H1 (cell line): Measurements from ENCODE around the gene PTCH2. TPM values are rescaled to one million over a fixed set of nuclear protein-coding genes. Genes with fewer than 3 reads are reported as not detected.

Source experiments
- CTCF ChIA-PET: fragments of 300-600 bp; sonication (Branson Sonifier 250); formaldehyde crosslinking; loops from one replicate; lab custom pipeline; 2021; ENCODE audit not compliant: partially characterized antibody; lab: Charles Lee
- POLR2A ChIA-PET: fragments of 300-600 bp; sonication (Branson Sonifier 250); formaldehyde crosslinking; loops from one replicate; lab custom pipeline; 2021; ENCODE audit warnings: inconsistent platforms; ENCODE audit not compliant: partially characterized antibody; lab: Charles Lee
- DNase-seq, 2 experiments: peaks; one replicate each; pipeline versions ENCODE4 v3.0.0 to v3.0.0-alpha.2; 2010 to 2022; ENCODE audit warnings: low spot score in 2 of 2, low read depth in 1 of 2, mixed read lengths in 1 of 2
- FAIRE-seq: peaks from 2 replicates; lab custom pipeline; 2011; peaks lifted over from hg19 to GRCh38; lab: Jason Lieb, UNC
- H2AFZ ChIP-seq: 2 replicates; pipeline ENCODE4 v1.8.1; 2012; ENCODE audit warnings: low read length, inconsistent platforms
- H2AK5ac ChIP-seq: 2 replicates; pipeline ENCODE4 v1.6.1; 2013; ENCODE audit warnings: low read depth, low read length
- H2BK120ac ChIP-seq: replicated peaks from 2 replicates; pipeline ENCODE3; 2013; ENCODE audit warnings: low read depth, low read length, inconsistent platforms
- H2BK12ac ChIP-seq: 2 replicates; pipeline ENCODE4 v1.6.1; 2013; ENCODE audit warnings: low read depth, low read length
- H2BK15ac ChIP-seq: 2 replicates; pipeline ENCODE4 v1.6.1; 2013; ENCODE audit warnings: low read length
- H2BK20ac ChIP-seq: 2 replicates; pipeline ENCODE4 v1.6.1; 2013; ENCODE audit warnings: low read length
- H2BK5ac ChIP-seq: 2 replicates; pipeline ENCODE4 v1.6.1; 2013; ENCODE audit warnings: low read depth, low read length
- H3K14ac ChIP-seq: 2 replicates; pipeline ENCODE4 v1.6.1; 2013; ENCODE audit warnings: inconsistent platforms; ENCODE audit not compliant: insufficient read length
- H3K18ac ChIP-seq: 2 replicates; pipeline ENCODE4 v1.6.1; 2013; ENCODE audit warnings: low read length; ENCODE audit errors: extremely low read depth
- H3K23ac ChIP-seq: 2 replicates; pipeline ENCODE4 v1.6.1; 2013; ENCODE audit warnings: inconsistent platforms; ENCODE audit not compliant: insufficient read length
- H3K23me2 ChIP-seq: 2 replicates; pipeline ENCODE4 v1.6.1; 2013; ENCODE audit warnings: low read depth, low read length
- H3K27ac ChIP-seq: 2 replicates; pipeline ENCODE4 v1.6.1; 2011; ENCODE audit warnings: low read depth, low read length, inconsistent platforms
- H3K27me3 ChIP-seq, 4 experiments: replicated peaks in 1 of 4; 1 replicate in 1 of 4; 2 replicates in 3 of 4; pipeline versions ENCODE4 v1.6.1 to v1.8.1; 2011 to 2013; ENCODE audit warnings: low read length in 3 of 4, mild to moderate bottlenecking in 3 of 4, inconsistent platforms in 2 of 4, mixed read lengths in 2 of 4, moderate library complexity in 1 of 4; ENCODE audit not compliant: control insufficient read depth in 3 of 4, insufficient read depth in 3 of 4; ENCODE audit errors: extremely low read depth in 1 of 4
- H3K36me3 ChIP-seq, 4 experiments: 2 replicates each; pipeline versions ENCODE4 v1.6.1 to v1.8.1; 2011 to 2013; ENCODE audit warnings: mild to moderate bottlenecking in 4 of 4, low read length in 3 of 4, moderate library complexity in 2 of 4, control low read depth in 1 of 4, inconsistent platforms in 1 of 4; ENCODE audit not compliant: insufficient read depth in 4 of 4, control insufficient read depth in 2 of 4
- H3K4ac ChIP-seq: replicated peaks from 2 replicates; pipeline ENCODE3; 2013; ENCODE audit warnings: low read length, low read depth, mixed read lengths, inconsistent platforms; ENCODE audit not compliant: insufficient read length
- H3K4me1 ChIP-seq, 4 experiments: replicated peaks in 1 of 4; 1 replicate in 1 of 4; 2 replicates in 3 of 4; pipeline versions ENCODE4 v1.6.1 to v1.8.1; 2011 to 2013; ENCODE audit warnings: low read length in 3 of 4, inconsistent platforms in 2 of 4, mixed read lengths in 1 of 4; ENCODE audit not compliant: insufficient read depth in 4 of 4, control insufficient read depth in 3 of 4
- H3K4me2 ChIP-seq, 2 experiments: 2 replicates each; pipeline versions ENCODE4 v1.6.1 to v1.8.1; 2011 to 2013; ENCODE audit warnings: low read depth in 2 of 2, low read length in 2 of 2, control low read depth in 1 of 2, inconsistent platforms in 1 of 2, mild to moderate bottlenecking in 1 of 2; ENCODE audit not compliant: insufficient read depth in 1 of 2
- H3K4me3 ChIP-seq, 4 experiments: fragments of 200-600, 300-600 bp in 1 of 4; sonication (generic), shearing (Covaris generic), sonication (Bioruptor Twin) in 1 of 4; 2 replicates each; pipeline versions ENCODE4 v1.5.1 to v1.8.1; 2011 to 2016; ENCODE audit warnings: low read length in 4 of 4, low read depth in 3 of 4, control low read depth in 2 of 4, inconsistent platforms in 2 of 4, mild to moderate bottlenecking in 2 of 4, mixed read lengths in 1 of 4, moderate library complexity in 1 of 4; ENCODE audit not compliant: insufficient read depth in 2 of 4; ENCODE audit errors: extremely low read depth in 1 of 4
- H3K56ac ChIP-seq: replicated peaks from 2 replicates; pipeline ENCODE3; 2013; ENCODE audit warnings: low read depth, mild to moderate bottlenecking, mixed read lengths, low read length, inconsistent platforms; ENCODE audit not compliant: insufficient read length
- H3K79me1 ChIP-seq: 2 replicates; pipeline ENCODE4 v1.6.1; 2013; ENCODE audit warnings: low read depth, low read length, control low read depth
- H3K79me2 ChIP-seq, 2 experiments: 2 replicates each; pipeline versions ENCODE4 v1.6.1 to v1.8.1; 2012 to 2013; ENCODE audit warnings: low read length in 2 of 2, mild to moderate bottlenecking in 2 of 2, inconsistent platforms in 1 of 2; ENCODE audit not compliant: insufficient read depth in 2 of 2, control insufficient read depth in 1 of 2
- H3K9ac ChIP-seq, 4 experiments: replicated peaks in 1 of 4; 1 replicate in 1 of 4; 2 replicates in 3 of 4; pipeline versions ENCODE4 v1.6.1 to v1.8.1; 2011 to 2013; ENCODE audit warnings: low read depth in 3 of 4, low read length in 3 of 4, control low read depth in 2 of 4, mild to moderate bottlenecking in 2 of 4, moderate library complexity in 2 of 4, inconsistent platforms in 1 of 4; ENCODE audit errors: extremely low read depth in 1 of 4
- H3K9me3 ChIP-seq, 2 experiments: 2 replicates each; pipeline versions ENCODE4 v1.6.1 to v1.8.1; 2012 to 2013; ENCODE audit warnings: mild to moderate bottlenecking in 2 of 2, moderate library complexity in 2 of 2, control low read depth in 1 of 2, inconsistent platforms in 1 of 2, low read depth in 1 of 2, low read length in 1 of 2, mixed read lengths in 1 of 2; ENCODE audit not compliant: insufficient read depth in 2 of 2
- H4K20me1 ChIP-seq, 2 experiments: replicated peaks in 1 of 2; 2 replicates each; pipeline versions ENCODE3 to v1.8.1; 2011 to 2013; ENCODE audit warnings: inconsistent platforms in 2 of 2, low read length in 2 of 2, mild to moderate bottlenecking in 1 of 2; ENCODE audit not compliant: insufficient read depth in 2 of 2, control insufficient read depth in 1 of 2
- H4K5ac ChIP-seq: 2 replicates; pipeline ENCODE4 v1.6.1; 2013; ENCODE audit warnings: low read length, low read depth, mixed read lengths, inconsistent platforms; ENCODE audit not compliant: insufficient read length
- H4K8ac ChIP-seq: 2 replicates; pipeline ENCODE4 v1.8.0; 2013; ENCODE audit warnings: mild to moderate bottlenecking, moderate library complexity, low read length, inconsistent platforms; ENCODE audit not compliant: insufficient read depth; ENCODE audit errors: extremely low read depth
- H4K91ac ChIP-seq: replicated peaks from 2 replicates; pipeline ENCODE3; 2013; ENCODE audit warnings: low read length, mixed read lengths, inconsistent platforms; ENCODE audit not compliant: insufficient read length
- HDAC6 ChIP-seq: IDR thresholded peaks from one replicate; pipeline ENCODE4 v1.7.1; 2012; ENCODE audit warnings: low read depth, mild to moderate bottlenecking, inconsistent platforms, low read length, moderate library complexity
- RAD21 ChIP-seq, 2 experiments: IDR thresholded peaks in 1 of 2; conservative IDR thresholded peaks in 1 of 2; 2 replicates each; pipeline ENCODE4 v1.6.1; 2011; ENCODE audit warnings: low read depth in 2 of 2, low read length in 2 of 2, improper control_type of control experiment in 1 of 2, inconsistent platforms in 1 of 2, mild to moderate bottlenecking in 1 of 2, moderate library complexity in 1 of 2
- WGBS, 2 experiments: shearing (Covaris generic) in 1 of 2; methylation state at CpG; one replicate each; pipeline versions ENCODE4 v1.1.6 to v1.1.7; 2013 to 2015; ENCODE audit warnings: low lambda C conversion rate in 2 of 2, mixed read lengths in 2 of 2, inconsistent platforms in 1 of 2, low coverage in 1 of 2, missing lambda C conversion rate in 1 of 2; ENCODE audit not compliant: insufficient replicate concordance in 2 of 2, insufficient coverage in 1 of 2, insufficient read length in 1 of 2; ENCODE audit errors: extremely low coverage in 1 of 2, missing lambda C conversion rate in 1 of 2; 5-methylcytosine and 5-hydroxymethylcytosine counted together
- polyA plus RNA-seq, 7 experiments: library from polyadenylated mRNA; depleted of rRNA in 3 of 7; stranded (reverse) in 5 of 7; unstranded in 2 of 7; fragments of >200 nt in 5 of 7; fragments of 200-250 nt in 2 of 7; gene quantifications; 1 replicate in 5 of 7; 2 replicates in 1 of 7; 4 replicates in 1 of 7; pipeline versions ENCODE4 v1.2.1 to v1.2.3, GENCODE V29; 2011 to 2013; ENCODE audit warnings: missing spikeins in 2 of 7, mixed read lengths in 2 of 7
- total RNA-seq: library from RNA; stranded (reverse); fragmentation: NEBNext Ultra II Directional; extraction: Animal tissue kit (Norgen Biotek cat#: 25700); gene quantifications from 2 replicates; pipeline ENCODE4 v1.2.1, GENCODE V29; 2021
- TF ChIP-seq, protein P1 (sequence below), 3 experiments: IDR thresholded peaks; 1 replicate in 2 of 3; 2 replicates in 1 of 3; pipeline versions ENCODE4 v1.5.1 to v1.6.1; 2011; ENCODE audit warnings: low read length in 3 of 3, mild to moderate bottlenecking in 3 of 3, inconsistent platforms in 2 of 3, low read depth in 1 of 3, moderate library complexity in 1 of 3; ENCODE audit not compliant: insufficient read depth in 1 of 3; ENCODE audit errors: control extremely low read depth in 1 of 3

Gene PTCH2
- total and polyA plus RNA-seq, 2 of the 8 experiments (the other 6 are each of a cell fraction or from before 2014, with no cell fraction given): 0.35 to 1.2 TPM

- ChIA-PET POLR2A (interaction anchor here (0.8 to 16.6 kb wide), 11 partner anchors 7 to 513 kb away, joined by 3 to 547 read pairs (median 4); partner anchors contain the start of genes BTBD19, DYNLT4, HPDL and MUTYH), CTCF (interaction anchor here (0.6 to 5.9 kb wide), 21 partner anchors 8 to 185 kb away, joined by 3 to 36 read pairs (median 5); partner anchors contain the start of genes BEST4, BTBD19, DYNLT4 and HECTD3)
- Histone ChIP-seq H3K79me1 (no peaks in the 10 kb centered on the region), H3K23ac (no peak overlapping the region), H3K56ac (no peak overlapping the region), H2BK15ac (peak overlapping the region; percentile 18; the same call in 1 of the 2 replicates), H3K4me1 (peaks cover 0 to 12% (median 4%) of the 10 kb centered on the region in 4 experiments; a peak in 6 of 7 replicates), H4K8ac (peak overlapping the region; percentile 68; the same call in 1 of the 2 replicates), H4K5ac (no peak overlapping the region), H3K36me3 (no peaks in the 10 kb centered on the region), H2AK5ac (peak overlapping the region; percentile 26; the same call in 1 of the 2 replicates), H4K91ac (peak overlapping the region; percentile 65), H4K20me1 (no peaks in the 10 kb centered on the region), H2BK5ac (0 out of 2 replicates have a peak overlapping the region, but pooled peaks have one; percentile 44), H2BK20ac (no peak overlapping the region; the same call in 1 of the 2 replicates), H3K14ac (no peak overlapping the region), H2BK120ac (no peak overlapping the region), H3K27ac (no peak overlapping the region), H3K4me3 (no peak overlapping the region), H3K9me3 (no peaks in the 10 kb centered on the region), H3K27me3 (no peaks in the 10 kb centered on the region), H3K23me2 (no peaks in the 10 kb centered on the region)
- WGBS, 2 experiments: 88% methylated on average over 27 of the region's 28 CpGs; no CpG with 5 or more reads in 1 of the 2 experiments
- TF ChIP-seq, protein P1, sequence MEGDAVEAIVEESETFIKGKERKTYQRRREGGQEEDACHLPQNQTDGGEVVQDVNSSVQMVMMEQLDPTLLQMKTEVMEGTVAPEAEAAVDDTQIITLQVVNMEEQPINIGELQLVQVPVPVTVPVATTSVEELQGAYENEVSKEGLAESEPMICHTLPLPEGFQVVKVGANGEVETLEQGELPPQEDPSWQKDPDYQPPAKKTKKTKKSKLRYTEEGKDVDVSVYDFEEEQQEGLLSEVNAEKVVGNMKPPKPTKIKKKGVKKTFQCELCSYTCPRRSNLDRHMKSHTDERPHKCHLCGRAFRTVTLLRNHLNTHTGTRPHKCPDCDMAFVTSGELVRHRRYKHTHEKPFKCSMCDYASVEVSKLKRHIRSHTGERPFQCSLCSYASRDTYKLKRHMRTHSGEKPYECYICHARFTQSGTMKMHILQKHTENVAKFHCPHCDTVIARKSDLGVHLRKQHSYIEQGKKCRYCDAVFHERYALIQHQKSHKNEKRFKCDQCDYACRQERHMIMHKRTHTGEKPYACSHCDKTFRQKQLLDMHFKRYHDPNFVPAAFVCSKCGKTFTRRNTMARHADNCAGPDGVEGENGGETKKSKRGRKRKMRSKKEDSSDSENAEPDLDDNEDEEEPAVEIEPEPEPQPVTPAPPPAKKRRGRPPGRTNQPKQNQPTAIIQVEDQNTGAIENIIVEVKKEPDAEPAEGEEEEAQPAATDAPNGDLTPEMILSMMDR (IDR thresholded peaks at IDR 0.05; ENCODE audit: control extremely low read depth in 1 of 3, insufficient read depth in 1 of 3, low read depth in 1 of 3, low read length in 3 of 3): peak; percentile 42 to 54 (median 53)
- TF ChIP-seq RAD21 (IDR thresholded peaks at IDR 0.05 in 1 of 2, conservative IDR thresholded peaks at IDR 0.05 in 1 of 2; ENCODE audit: low read depth in 2 of 2, low read length in 2 of 2): peak; percentile 21 to 38; a peak in 2 of 4 replicates
- no peak for TF ChIP-seq HDAC6
- TF ChIP-seq, all 59 proteins: peak for 2
- peak overlapping the region; percentile 78 for H3K4ac ChIP-seq
- DNase-seq (peak in 1 of 2 experiments; percentile 71), FAIRE-seq (no peak)
- no peaks in the 10 kb centered on the region for H3K79me2 ChIP-seq
- H3K4me2 ChIP-seq: no peak overlapping the region
- H2BK12ac ChIP-seq: peak overlapping the region; percentile 12; the same call in 1 of the 2 replicates
- no peak overlapping the region for H3K9ac ChIP-seq
- H2AFZ ChIP-seq: no peak overlapping the region
- no peak overlapping the region for H3K18ac ChIP-seq
Observed at GRCh38 chr1:44827197-44828002, 15.7 kb downstream of the PTCH2 start.
